Measurements from ENCODE around the gene C19orf81.

The C19orf81 gene

GRCh38 chr19:50703915-50704796 lies 54.9 kb downstream of the C19orf81 start:
- in situ Hi-C loops (cut with HindIII; ENCODE audit: low sequenced_read_pairs) = no loop called here
- no peak for DNase-seq (ENCODE audit: low read depth, low spot score)
- TF ChIP-seq CTCF (IDR thresholded peaks at IDR 0.05; ENCODE audit: low read depth, low read length) = no peak
- no peak overlapping the region for H3K4me3 ChIP-seq (ENCODE audit: low read depth, low read length)

- in situ Hi-C loops (cut with HindIII; ENCODE audit: low sequenced_read_pairs) = no loop called here
- DNase-seq (ENCODE audit: low read depth, low spot score) = peak; percentile 24
These were observed 56.3 kb downstream of the C19orf81 start for GRCh38 chr19:50705422-50706019.

GRCh38 chr19:50706387-50706786 lies 57.1 kb downstream of the C19orf81 start:
- no peak for DNase-seq (ENCODE audit: low read depth, low spot score)
- TF ChIP-seq CTCF (IDR thresholded peaks at IDR 0.05; ENCODE audit: low read depth, low read length) = no peak
- in situ Hi-C loops (cut with HindIII; ENCODE audit: low sequenced_read_pairs) = no loop called here
- no peak overlapping the region for H3K4me3 ChIP-seq (ENCODE audit: low read depth, low read length)

More at GRCh38 chr19:50705422-50706019, 56.3 kb downstream of the C19orf81 start:
- peak; percentile 72 for TF ChIP-seq CTCF (IDR thresholded peaks at IDR 0.05; ENCODE audit: low read depth, low read length)
- no peak overlapping the region for H3K4me3 ChIP-seq (ENCODE audit: low read depth, low read length)

GRCh38 chr19:50708179-50708879 lies 59.1 kb downstream of the C19orf81 start:
- no peak for TF ChIP-seq CTCF (IDR thresholded peaks at IDR 0.05; ENCODE audit: low read depth, low read length)
- DNase-seq (ENCODE audit: low read depth, low spot score) = no peak
- no peak overlapping the region for H3K4me3 ChIP-seq (ENCODE audit: low read depth, low read length)
- in situ Hi-C loops (cut with HindIII; ENCODE audit: low sequenced_read_pairs) = no loop called here
